ENCODE measurements around the gene KXD1. TPM values are rescaled to one million over a fixed set of nuclear protein-coding genes. Genes with fewer than 3 reads are reported as not detected.

The KXD1 gene
- total RNA-seq, 4 donors from 2014 or later: 97.1 to 155 (median 106) TPM

DNA sequence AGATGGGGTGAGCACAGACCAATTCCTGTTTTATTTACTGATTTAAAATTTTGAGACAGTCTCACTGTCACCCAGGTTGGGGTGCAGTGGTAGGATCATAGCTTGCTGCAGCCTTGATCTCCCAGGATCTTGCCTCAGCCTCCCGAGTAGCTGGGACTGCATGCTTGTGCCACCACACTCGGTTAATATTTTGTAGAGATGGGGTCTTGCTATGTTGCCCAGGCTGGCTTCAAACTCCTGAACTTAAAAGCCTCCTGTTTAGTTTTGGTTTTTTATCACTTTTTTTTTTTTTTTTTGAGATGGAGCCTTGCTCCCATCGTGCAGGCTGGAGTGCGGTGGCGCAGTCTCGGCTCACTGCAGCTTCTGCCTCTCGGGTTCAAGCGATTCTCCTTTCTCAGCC is 18.7 kb downstream of the KXD1 start:
- intact Hi-C loops (cut with DNase I; ENCODE audit: low total_unique reads): no loop called here
- peaks cover 2 to 47% of the 10 kb centered on the region in 2 donors for H3K36me3 ChIP-seq
- ATAC-seq (no peak), DNase-seq (no peak)
- TF ChIP-seq POLR2A (IDR thresholded peaks at IDR 0.05) (no peak), CTCF (IDR thresholded peaks at IDR 0.05 in 4 of 5, conservative IDR thresholded peaks at IDR 0.05 in 1 of 5) (no peak)
- peaks cover 10 to 16% of the 10 kb centered on the region in 2 donors for H3K4me1 ChIP-seq
- H3K4me3 ChIP-seq: no peak overlapping the region
- no peaks in the 10 kb centered on the region for H3K9me3 ChIP-seq
- in situ Hi-C loops (cut with MboI; ENCODE audit: low sequenced_read_pairs in 4 of 4): loop anchor here in 3 of 4 donors (10.0 to 25.0 kb wide), 3 partner anchors 112 to 261 kb away; partner anchors contain the start of gene UPF1 (in 1 of the 3)
- H3K27ac ChIP-seq: no peak overlapping the region
- no peaks in the 10 kb centered on the region for H3K27me3 ChIP-seq

DNA sequence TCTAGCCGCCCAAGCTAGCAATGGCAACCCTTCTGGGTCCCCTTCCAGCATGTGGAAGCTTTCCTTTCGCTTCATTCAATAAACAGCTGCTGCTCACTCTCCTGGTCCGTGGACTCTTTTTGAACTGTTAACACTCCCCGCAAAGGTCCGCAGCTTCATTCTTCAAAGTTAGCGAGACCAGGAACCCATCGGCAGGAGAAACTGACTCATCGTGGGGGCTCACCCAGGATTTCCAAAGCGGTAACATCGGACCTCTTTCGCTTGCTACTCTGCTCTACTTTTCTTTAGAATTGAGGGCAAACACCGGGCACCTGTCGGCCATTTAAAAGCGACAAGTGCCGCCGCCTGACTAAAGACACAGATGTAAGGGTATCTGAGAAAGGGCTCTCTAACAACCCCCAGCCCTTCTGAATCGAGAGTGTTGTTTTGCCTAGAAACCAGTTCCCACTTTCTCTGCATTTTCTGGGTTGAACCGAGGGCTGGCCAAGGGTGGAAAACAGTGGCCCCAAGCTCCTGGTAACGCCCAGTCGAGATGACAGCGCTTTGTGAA is 19.8 kb downstream of the KXD1 start:
- DNase-seq (no peak), ATAC-seq (no peak)
- TF ChIP-seq CTCF (IDR thresholded peaks at IDR 0.05 in 4 of 5, conservative IDR thresholded peaks at IDR 0.05 in 1 of 5) (no peak), POLR2A (IDR thresholded peaks at IDR 0.05) (no peak)
- Histone ChIP-seq H3K27me3 (no peaks in the 10 kb centered on the region), H3K27ac (no peak overlapping the region), H3K4me1 (peaks cover 7 to 12% of the 10 kb centered on the region in 2 donors), H3K36me3 (peaks cover 2 to 47% of the 10 kb centered on the region in 2 donors), H3K4me3 (no peak overlapping the region), H3K9me3 (no peaks in the 10 kb centered on the region)
- in situ Hi-C loops (cut with MboI; ENCODE audit: low sequenced_read_pairs in 4 of 4): loop anchor here in 3 of 4 donors (10.0 to 25.0 kb wide), 3 partner anchors 113 to 260 kb away; partner anchors contain the start of gene UPF1 (in 1 of the 3)
- intact Hi-C loops (cut with DNase I; ENCODE audit: low total_unique reads): no loop called here

DNA sequence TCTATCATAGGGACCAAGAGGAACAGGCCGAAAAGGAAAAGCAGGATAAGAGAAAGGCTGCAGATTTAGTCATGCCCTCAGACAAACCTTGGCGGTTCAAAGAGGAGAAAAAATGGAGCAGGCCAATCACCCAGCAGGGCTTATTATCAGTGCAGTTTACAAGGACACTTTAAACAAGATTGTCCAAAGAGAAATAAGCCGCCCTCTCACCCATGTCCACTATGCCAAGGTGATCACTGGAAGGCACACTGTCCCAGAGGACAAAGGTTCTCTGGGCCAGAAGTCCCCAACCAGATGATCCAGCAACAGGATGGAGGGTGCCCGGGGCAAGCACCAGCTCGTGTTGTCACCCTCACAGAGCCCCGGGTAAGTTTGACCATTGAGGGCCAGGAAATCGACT is 22.6 kb downstream of the KXD1 start:
- peaks cover 0 to 24% of the 10 kb centered on the region in 2 donors for H3K36me3 ChIP-seq
- no peak overlapping the region for H3K27ac ChIP-seq
- no peak overlapping the region for H3K4me3 ChIP-seq
- TF ChIP-seq POLR2A (IDR thresholded peaks at IDR 0.05): no peak
- no peak for TF ChIP-seq CTCF (IDR thresholded peaks at IDR 0.05 in 4 of 5, conservative IDR thresholded peaks at IDR 0.05 in 1 of 5)
- no peaks in the 10 kb centered on the region for H3K27me3 ChIP-seq
- H3K4me1 ChIP-seq: no peaks in the 10 kb centered on the region
- H3K9me3 ChIP-seq: no peaks in the 10 kb centered on the region
- in situ Hi-C loops (cut with MboI; ENCODE audit: low sequenced_read_pairs in 4 of 4): loop anchor here in 1 of 4 donors (25.0 kb wide), 1 partner anchor 257 kb away; the partner anchor contains the start of gene UPF1
- DNase-seq: no peak
- intact Hi-C loops (cut with DNase I; ENCODE audit: low total_unique reads): no loop called here
- no peak for ATAC-seq

GRCh38 chr19:18586306-18586705 is 28.6 kb downstream of the KXD1 start:
- TF ChIP-seq POLR2A (IDR thresholded peaks at IDR 0.05) (no peak), CTCF (IDR thresholded peaks at IDR 0.05 in 4 of 5, conservative IDR thresholded peaks at IDR 0.05 in 1 of 5) (no peak)
- DNase-seq (no peak), ATAC-seq (no peak)
- in situ Hi-C loops (cut with MboI; ENCODE audit: low sequenced_read_pairs in 4 of 4): loop anchor here in 1 of 4 donors (25.0 kb wide), 1 partner anchor 251 kb away; the partner anchor contains the start of gene UPF1
- Histone ChIP-seq H3K27ac (no peak overlapping the region), H3K4me3 (no peak overlapping the region), H3K36me3 (peaks cover 0 to 10% of the 10 kb centered on the region in 2 donors), H3K9me3 (no peaks in the 10 kb centered on the region), H3K27me3 (no peaks in the 10 kb centered on the region), H3K4me1 (peaks cover 16 to 19% of the 10 kb centered on the region in 2 donors)
- intact Hi-C loops (cut with DNase I; ENCODE audit: low total_unique reads): no loop called here
